AG09319 (cell line): Measurements from ENCODE around the gene ANKRD29.

Source experiments
- DNase-seq: peaks from one replicate; pipeline ENCODE4 v3.0.0-alpha.2; 2010; ENCODE audit warnings: low read depth; ENCODE audit errors: extremely low read depth
- TF ChIP-seq, protein P1 (sequence below): IDR thresholded peaks from 2 replicates; pipeline ENCODE4 v1.5.1; 2011; ENCODE audit warnings: low read depth, mild to moderate bottlenecking, inconsistent platforms, low read length, moderate library complexity

The ANKRD29 gene

DNA sequence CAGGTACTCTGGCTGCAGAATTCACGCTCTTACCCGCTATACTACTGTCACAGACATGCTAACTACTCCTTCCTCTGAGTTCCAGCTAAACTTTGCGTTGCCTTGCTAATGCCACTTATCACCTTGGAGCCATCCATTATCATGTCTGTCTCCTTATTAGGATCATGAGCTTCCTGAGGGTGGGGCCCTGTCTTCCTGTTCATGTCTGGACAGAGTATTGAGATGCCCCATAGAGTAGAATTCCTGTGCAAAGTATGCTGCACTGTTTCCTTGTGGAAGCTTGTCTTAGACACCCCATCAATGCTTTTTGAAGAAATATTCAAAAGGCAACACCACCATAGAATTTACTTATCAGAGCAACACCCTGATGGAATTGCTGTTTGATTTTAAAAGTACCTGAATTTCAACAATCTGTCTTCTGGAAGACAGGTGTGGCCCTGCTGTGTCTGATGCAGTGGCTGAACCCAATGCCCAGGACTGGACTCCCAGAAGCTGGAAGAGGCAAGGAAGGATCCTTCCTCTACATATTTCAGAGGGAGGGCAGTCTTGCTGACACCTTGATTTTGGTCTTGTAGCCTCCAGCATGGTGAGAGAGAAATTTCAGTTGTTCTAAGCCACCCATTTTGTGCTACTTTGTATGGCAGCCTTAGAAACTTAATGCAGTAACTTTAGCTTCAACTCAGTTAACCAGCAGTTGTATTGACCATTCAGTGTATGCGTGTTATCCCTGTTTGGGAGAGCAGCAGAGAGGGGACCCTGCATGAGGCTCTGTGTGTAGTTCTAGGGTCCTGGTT lies 32.1 kb upstream of the ANKRD29 start:
- DNase-seq: no peak

GRCh38 chr18:23693846-23694245 lies 31.1 kb upstream of the ANKRD29 start:
- DNase-seq: no peak
- TF ChIP-seq, protein P1, sequence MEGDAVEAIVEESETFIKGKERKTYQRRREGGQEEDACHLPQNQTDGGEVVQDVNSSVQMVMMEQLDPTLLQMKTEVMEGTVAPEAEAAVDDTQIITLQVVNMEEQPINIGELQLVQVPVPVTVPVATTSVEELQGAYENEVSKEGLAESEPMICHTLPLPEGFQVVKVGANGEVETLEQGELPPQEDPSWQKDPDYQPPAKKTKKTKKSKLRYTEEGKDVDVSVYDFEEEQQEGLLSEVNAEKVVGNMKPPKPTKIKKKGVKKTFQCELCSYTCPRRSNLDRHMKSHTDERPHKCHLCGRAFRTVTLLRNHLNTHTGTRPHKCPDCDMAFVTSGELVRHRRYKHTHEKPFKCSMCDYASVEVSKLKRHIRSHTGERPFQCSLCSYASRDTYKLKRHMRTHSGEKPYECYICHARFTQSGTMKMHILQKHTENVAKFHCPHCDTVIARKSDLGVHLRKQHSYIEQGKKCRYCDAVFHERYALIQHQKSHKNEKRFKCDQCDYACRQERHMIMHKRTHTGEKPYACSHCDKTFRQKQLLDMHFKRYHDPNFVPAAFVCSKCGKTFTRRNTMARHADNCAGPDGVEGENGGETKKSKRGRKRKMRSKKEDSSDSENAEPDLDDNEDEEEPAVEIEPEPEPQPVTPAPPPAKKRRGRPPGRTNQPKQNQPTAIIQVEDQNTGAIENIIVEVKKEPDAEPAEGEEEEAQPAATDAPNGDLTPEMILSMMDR: no peak

More for the DNA sequence above, 32.1 kb upstream of the ANKRD29 start:
- TF ChIP-seq, protein P1: no peak

DNA sequence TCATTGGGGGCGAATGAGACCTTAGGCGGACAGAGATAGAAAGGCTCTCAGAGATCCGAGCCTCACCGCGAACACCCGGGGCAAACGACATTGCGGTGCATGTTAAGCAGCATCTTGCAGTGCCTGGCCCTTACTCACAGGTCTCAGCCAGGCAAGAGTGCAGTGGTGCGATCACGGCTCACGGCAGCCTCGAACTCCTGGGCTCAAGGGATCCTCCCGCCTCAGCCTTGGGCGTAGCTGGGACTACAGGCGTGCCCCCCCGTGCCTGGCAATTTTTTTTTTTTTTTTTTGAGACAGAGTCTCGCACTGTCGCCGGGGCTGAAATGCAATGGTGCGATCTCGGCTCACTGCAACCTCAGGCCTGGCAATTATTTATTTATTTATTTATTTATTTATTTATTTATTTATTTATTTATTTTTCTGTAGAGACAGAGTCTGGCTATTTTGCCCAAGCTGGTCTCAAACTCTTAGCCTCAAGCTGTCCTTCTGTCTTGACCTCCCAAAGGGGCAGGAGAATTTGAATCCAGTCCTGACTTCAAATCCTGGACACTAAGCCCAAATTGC lies 27.9 kb upstream of the ANKRD29 start:
- DNase-seq: no peak
- TF ChIP-seq, protein P1: no peak

DNA sequence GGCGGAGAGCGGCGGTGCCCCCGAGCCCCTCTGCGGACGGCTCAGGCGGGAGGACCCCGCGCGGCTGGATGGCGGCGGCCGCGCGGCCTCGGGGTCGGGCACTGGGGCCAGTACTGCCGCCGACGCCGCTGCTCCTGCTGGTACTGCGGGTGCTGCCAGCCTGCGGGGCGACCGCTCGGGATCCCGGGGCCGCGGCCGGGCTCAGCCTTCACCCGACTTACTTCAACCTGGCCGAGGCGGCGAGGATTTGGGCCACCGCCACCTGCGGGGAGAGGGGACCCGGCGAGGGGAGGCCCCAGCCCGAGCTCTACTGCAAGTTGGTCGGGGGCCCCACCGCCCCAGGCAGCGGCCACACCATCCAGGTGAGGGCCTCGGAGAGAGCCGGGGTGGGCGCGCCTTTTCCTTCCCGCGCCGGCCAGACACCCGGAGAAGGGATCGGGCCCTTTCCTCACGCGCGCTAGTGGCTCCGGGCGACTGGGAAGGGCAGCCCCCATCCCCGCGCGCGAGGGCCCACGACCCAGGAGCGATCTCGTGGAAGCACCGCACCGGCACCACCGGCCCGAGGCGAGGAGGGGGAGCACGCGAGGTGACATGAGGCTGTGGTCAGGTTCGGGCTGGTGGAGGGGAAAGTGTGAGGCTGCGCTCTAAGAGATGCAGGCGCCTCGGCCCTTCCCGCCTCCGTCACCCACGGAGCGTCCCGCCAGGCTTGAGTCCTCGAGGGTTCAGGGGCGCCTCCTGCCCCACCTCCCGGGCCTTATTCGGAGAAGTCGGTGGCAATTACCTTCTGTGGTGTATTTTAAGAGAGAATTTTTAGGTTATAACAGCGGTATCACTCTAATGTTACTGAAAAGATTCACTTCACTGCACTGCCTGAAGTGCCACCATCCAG lies 27.1 kb upstream of the ANKRD29 start:
- TF ChIP-seq, protein P1: no peak
- DNase-seq: no peak

- TF ChIP-seq, protein P1: peak; percentile 49
- peak; percentile 15 for DNase-seq
Observed at GRCh38 chr18:23689031-23689615, 26.4 kb upstream of the ANKRD29 start, which contains the start of gene LAMA3. Gene LAMA3 (plus strand): TSS chr18:23689453. CDS start chr18:23689684, 231 bp downstream.

- TF ChIP-seq, protein P1: no peak
Observed at GRCh38 chr18:23688528-23688927, 25.8 kb upstream of the ANKRD29 start.

More at GRCh38 chr18:23688528-23688927, 25.8 kb upstream of the ANKRD29 start:
- DNase-seq: no peak
